Hepatocyte (in vitro differentiated cells): Measurements from ENCODE around the gene CD7. TPM values are rescaled to one million over a fixed set of nuclear protein-coding genes. Genes with fewer than 3 reads are reported as not detected.

Experiments
- DNase-seq: peaks from one replicate; pipeline ENCODE4 v3.0.0-alpha.2; 2016; ENCODE audit warnings: low spot score
- H2AFZ ChIP-seq: fragments of 200-600 bp; sonication (generic); 2 replicates; pipeline ENCODE4 v1.6.0; 2016; ENCODE audit warnings: antibody characterized with exemption, mild to moderate bottlenecking
- H3K27ac ChIP-seq: fragments of 200-600 bp; sonication (generic); 2 replicates; pipeline ENCODE4 v1.5.1; 2016; ENCODE audit warnings: mild to moderate bottlenecking
- H3K27me3 ChIP-seq: fragments of 200-600 bp; sonication (generic); 2 replicates; pipeline ENCODE4 v1.6.1; 2016
- H3K36me3 ChIP-seq: fragments of 200-600 bp; sonication (generic); replicated peaks from 2 replicates; pipeline ENCODE4 v1.5.1; 2016; ENCODE audit warnings: low read depth; ENCODE audit not compliant: insufficient read depth
- H3K4me1 ChIP-seq: fragments of 200-600 bp; sonication (generic); 2 replicates; pipeline ENCODE4 v1.5.1; 2016; ENCODE audit warnings: mild to moderate bottlenecking, moderate library complexity; ENCODE audit not compliant: insufficient read depth
- H3K4me2 ChIP-seq: fragments of 200-600 bp; sonication (generic); 2 replicates; pipeline ENCODE4 v1.6.0; 2016
- H3K4me3 ChIP-seq: fragments of 200-600 bp; sonication (generic); 2 replicates; pipeline ENCODE4 v1.5.1; 2016; ENCODE audit warnings: mild to moderate bottlenecking
- H3K79me2 ChIP-seq: fragments of 200-600 bp; sonication (generic); 2 replicates; pipeline ENCODE4 v1.6.0; 2017; ENCODE audit warnings: mild to moderate bottlenecking
- H3K9me2 ChIP-seq: fragments of 200-600 bp; sonication (generic); replicated peaks from 2 replicates; pipeline ENCODE4 v1.6.0; 2017; ENCODE audit warnings: mild to moderate bottlenecking; ENCODE audit not compliant: insufficient read depth
- H3K9me3 ChIP-seq: fragments of 200-600 bp; sonication (generic); 2 replicates; pipeline ENCODE4 v1.5.1; 2016; ENCODE audit warnings: low read depth, mild to moderate bottlenecking
- H4K20me1 ChIP-seq: fragments of 200-600 bp; sonication (generic); 2 replicates; pipeline ENCODE4 v1.6.0; 2016; ENCODE audit warnings: mild to moderate bottlenecking; ENCODE audit not compliant: insufficient read depth, poor library complexity, severe bottlenecking
- CTCF ChIP-seq: fragments of 200-600 bp; sonication (generic); IDR thresholded peaks from 2 replicates; pipeline ENCODE4 v1.5.1; 2016; ENCODE audit warnings: antibody characterized with exemption, mild to moderate bottlenecking; ENCODE audit not compliant: poor library complexity
- EZH2 ChIP-seq: fragments of 200-600 bp; sonication (generic); IDR thresholded peaks from 2 replicates; pipeline ENCODE4 v1.6.1; 2016; ENCODE audit warnings: antibody characterized with exemption, mild to moderate bottlenecking, borderline replicate concordance
- EZH2phosphoT487 ChIP-seq: fragments of 200-600 bp; sonication (generic); IDR thresholded peaks from one replicate; pipeline ENCODE4 v1.6.1; 2018; ENCODE audit warnings: antibody characterized with exemption, mild to moderate bottlenecking, low read depth, moderate library complexity; ENCODE audit not compliant: unreplicated experiment, severe bottlenecking
- WGBS: methylation state at CpG from one replicate; pipeline ENCODE4 v1.1.6; 2016; ENCODE audit warnings: low lambda C conversion rate; ENCODE audit errors: missing lambda C conversion rate; 5-methylcytosine and 5-hydroxymethylcytosine counted together
- polyA plus RNA-seq: library from polyadenylated mRNA; unstranded; fragments of >200 nt; fragmentation: Nextera tagmentation; extraction: Ambion mirVana; gene quantifications from 2 replicates; pipeline ENCODE4 v1.2.1, GENCODE V29; 2016
- total RNA-seq: library from RNA; depleted of rRNA; stranded (reverse); fragments of >200 nt; gene quantifications from 2 replicates; pipeline ENCODE4 v1.2.3, GENCODE V29; 2014

The CD7 gene
- total and polyA plus RNA-seq, 2 experiments from 2014 or later: 1.8 to 7.0 TPM

- no peak for DNase-seq
- no peak overlapping the region for H3K4me3 ChIP-seq
- 67% methylated on average over 16 of the region's 16 CpGs for WGBS
- H3K27me3 ChIP-seq: no peaks in the 10 kb centered on the region
- no peaks in the 10 kb centered on the region for H3K36me3 ChIP-seq
- no peaks in the 10 kb centered on the region for H3K9me3 ChIP-seq
- peaks cover 9% of the 10 kb centered on the region for H3K79me2 ChIP-seq
- H2AFZ ChIP-seq: no peak overlapping the region
- peak overlapping the region; percentile 51 for H3K27ac ChIP-seq
- TF ChIP-seq EZH2 (no peak), CTCF (no peak), EZH2phosphoT487 (no peak)
- H3K9me2 ChIP-seq: no peaks in the 10 kb centered on the region
- H4K20me1 ChIP-seq: no peaks in the 10 kb centered on the region
- H3K4me1 ChIP-seq: peaks cover 19% of the 10 kb centered on the region
- H3K4me2 ChIP-seq: no peak overlapping the region
Observed at GRCh38 chr17:82278786-82279391, 38.5 kb downstream of the CD7 start.

GRCh38 chr17:82278308-82278707, 39.1 kb downstream of the CD7 start:
- Histone ChIP-seq H2AFZ (no peak overlapping the region), H4K20me1 (no peaks in the 10 kb centered on the region), H3K27me3 (no peaks in the 10 kb centered on the region), H3K9me3 (no peaks in the 10 kb centered on the region), H3K79me2 (peaks cover 10% of the 10 kb centered on the region), H3K36me3 (no peaks in the 10 kb centered on the region), H3K9me2 (no peaks in the 10 kb centered on the region), H3K4me3 (no peak overlapping the region), H3K4me2 (no peak overlapping the region), H3K27ac (no peak overlapping the region), H3K4me1 (peaks cover 21% of the 10 kb centered on the region)
- no peak for DNase-seq
- no peak for TF ChIP-seq EZH2phosphoT487
- TF ChIP-seq CTCF: no peak
- no peak for TF ChIP-seq EZH2
- 80% methylated on average over 9 of the region's 9 CpGs for WGBS

GRCh38 chr17:82277851-82278250, 39.6 kb downstream of the CD7 start:
- Histone ChIP-seq H3K4me1 (peaks cover 17% of the 10 kb centered on the region), H2AFZ (no peak overlapping the region), H3K9me2 (no peaks in the 10 kb centered on the region), H3K27me3 (no peaks in the 10 kb centered on the region), H3K4me3 (no peak overlapping the region), H3K79me2 (peaks cover 14% of the 10 kb centered on the region), H3K27ac (no peak overlapping the region), H4K20me1 (no peaks in the 10 kb centered on the region), H3K4me2 (no peak overlapping the region), H3K36me3 (no peaks in the 10 kb centered on the region), H3K9me3 (no peaks in the 10 kb centered on the region)
- TF ChIP-seq EZH2 (no peak), CTCF (no peak), EZH2phosphoT487 (no peak)
- 81% methylated on average over 12 of the region's 12 CpGs for WGBS
- DNase-seq: no peak

- TF ChIP-seq CTCF (no peak), EZH2 (no peak), EZH2phosphoT487 (no peak)
- H3K27ac ChIP-seq: no peak overlapping the region
- peaks cover 7% of the 10 kb centered on the region for H4K20me1 ChIP-seq
- no peak overlapping the region for H3K4me2 ChIP-seq
- no peaks in the 10 kb centered on the region for H3K36me3 ChIP-seq
- H3K9me2 ChIP-seq: no peaks in the 10 kb centered on the region
- H3K79me2 ChIP-seq: peaks cover 22% of the 10 kb centered on the region
- no peaks in the 10 kb centered on the region for H3K27me3 ChIP-seq
- H3K4me3 ChIP-seq: no peak overlapping the region
- WGBS: 74% methylated on average over 5 of the region's 5 CpGs
- no peak overlapping the region for H2AFZ ChIP-seq
- H3K9me3 ChIP-seq: no peaks in the 10 kb centered on the region
- no peak for DNase-seq
- peaks cover 20% of the 10 kb centered on the region for H3K4me1 ChIP-seq
Observed at GRCh38 chr17:82276938-82277337, 40.5 kb downstream of the CD7 start.
